ENCODE measurements around the gene MUC5AC. TPM values are rescaled to one million over a fixed set of nuclear protein-coding genes. Genes with fewer than 3 reads are reported as not detected.
A peak's percentile ranks its signal among the peaks of the same experiment; 100 is the strongest.

Gene MUC5AC
- total and polyA plus RNA-seq, 2 of the 13 experiments (the other 11 are each of a cell fraction or from before 2014, with no cell fraction given), result under 0.01 TPM; not detected in 1

- TF ChIP-seq ZNF710 (CRISPR knock-in tag; IDR thresholded peaks at IDR 0.05; ENCODE audit: borderline replicate concordance) (peak; percentile 93; the same call in 1 of the 2 replicates), PAF1 (CRISPR knock-in tag; IDR thresholded peaks at IDR 0.05) (no peak), THAP11 (CRISPR knock-in tag; IDR thresholded peaks at IDR 0.05) (peak; percentile 81), BATF2 (CRISPR knock-in tag; IDR thresholded peaks at IDR 0.05) (no peak), PHF21A (CRISPR knock-in tag; IDR thresholded peaks at IDR 0.05) (peak; percentile 96), HDAC2 (CRISPR knock-in tag; IDR thresholded peaks at IDR 0.05) (peak; percentile 98), NR2F1 (CRISPR knock-in tag; IDR thresholded peaks at IDR 0.05) (peak in 1 of 2 experiments; percentile 49; a peak in 1 of 4 replicates), BRCA1 (CRISPR knock-in tag; IDR thresholded peaks at IDR 0.05) (peak; percentile 74; the same call in 1 of the 2 replicates), ZNF792 (CRISPR knock-in tag; IDR thresholded peaks at IDR 0.05) (peak; percentile 21; the same call in 1 of the 2 replicates), E2F5 (CRISPR knock-in tag; conservative IDR thresholded peaks at IDR 0.05) (no peak), FOXP1 (IDR thresholded peaks at IDR 0.05) (no peak), FOXP1 (CRISPR knock-in tag; IDR thresholded peaks at IDR 0.05) (peak; percentile 76)
- TF ChIP-seq, protein P1, sequence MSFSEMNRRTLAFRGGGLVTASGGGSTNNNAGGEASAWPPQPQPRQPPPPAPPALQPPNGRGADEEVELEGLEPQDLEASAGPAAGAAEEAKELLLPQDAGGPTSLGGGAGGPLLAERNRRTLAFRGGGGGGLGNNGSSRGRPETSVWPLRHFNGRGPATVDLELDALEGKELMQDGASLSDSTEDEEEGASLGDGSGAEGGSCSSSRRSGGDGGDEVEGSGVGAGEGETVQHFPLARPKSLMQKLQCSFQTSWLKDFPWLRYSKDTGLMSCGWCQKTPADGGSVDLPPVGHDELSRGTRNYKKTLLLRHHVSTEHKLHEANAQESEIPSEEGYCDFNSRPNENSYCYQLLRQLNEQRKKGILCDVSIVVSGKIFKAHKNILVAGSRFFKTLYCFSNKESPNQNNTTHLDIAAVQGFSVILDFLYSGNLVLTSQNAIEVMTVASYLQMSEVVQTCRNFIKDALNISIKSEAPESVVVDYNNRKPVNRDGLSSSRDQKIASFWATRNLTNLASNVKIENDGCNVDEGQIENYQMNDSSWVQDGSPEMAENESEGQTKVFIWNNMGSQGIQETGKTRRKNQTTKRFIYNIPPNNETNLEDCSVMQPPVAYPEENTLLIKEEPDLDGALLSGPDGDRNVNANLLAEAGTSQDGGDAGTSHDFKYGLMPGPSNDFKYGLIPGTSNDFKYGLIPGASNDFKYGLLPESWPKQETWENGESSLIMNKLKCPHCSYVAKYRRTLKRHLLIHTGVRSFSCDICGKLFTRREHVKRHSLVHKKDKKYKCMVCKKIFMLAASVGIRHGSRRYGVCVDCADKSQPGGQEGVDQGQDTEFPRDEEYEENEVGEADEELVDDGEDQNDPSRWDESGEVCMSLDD (CRISPR knock-in tag; IDR thresholded peaks at IDR 0.05; ENCODE audit: borderline replicate concordance), result peak; percentile 87
- TF ChIP-seq, protein P2, sequence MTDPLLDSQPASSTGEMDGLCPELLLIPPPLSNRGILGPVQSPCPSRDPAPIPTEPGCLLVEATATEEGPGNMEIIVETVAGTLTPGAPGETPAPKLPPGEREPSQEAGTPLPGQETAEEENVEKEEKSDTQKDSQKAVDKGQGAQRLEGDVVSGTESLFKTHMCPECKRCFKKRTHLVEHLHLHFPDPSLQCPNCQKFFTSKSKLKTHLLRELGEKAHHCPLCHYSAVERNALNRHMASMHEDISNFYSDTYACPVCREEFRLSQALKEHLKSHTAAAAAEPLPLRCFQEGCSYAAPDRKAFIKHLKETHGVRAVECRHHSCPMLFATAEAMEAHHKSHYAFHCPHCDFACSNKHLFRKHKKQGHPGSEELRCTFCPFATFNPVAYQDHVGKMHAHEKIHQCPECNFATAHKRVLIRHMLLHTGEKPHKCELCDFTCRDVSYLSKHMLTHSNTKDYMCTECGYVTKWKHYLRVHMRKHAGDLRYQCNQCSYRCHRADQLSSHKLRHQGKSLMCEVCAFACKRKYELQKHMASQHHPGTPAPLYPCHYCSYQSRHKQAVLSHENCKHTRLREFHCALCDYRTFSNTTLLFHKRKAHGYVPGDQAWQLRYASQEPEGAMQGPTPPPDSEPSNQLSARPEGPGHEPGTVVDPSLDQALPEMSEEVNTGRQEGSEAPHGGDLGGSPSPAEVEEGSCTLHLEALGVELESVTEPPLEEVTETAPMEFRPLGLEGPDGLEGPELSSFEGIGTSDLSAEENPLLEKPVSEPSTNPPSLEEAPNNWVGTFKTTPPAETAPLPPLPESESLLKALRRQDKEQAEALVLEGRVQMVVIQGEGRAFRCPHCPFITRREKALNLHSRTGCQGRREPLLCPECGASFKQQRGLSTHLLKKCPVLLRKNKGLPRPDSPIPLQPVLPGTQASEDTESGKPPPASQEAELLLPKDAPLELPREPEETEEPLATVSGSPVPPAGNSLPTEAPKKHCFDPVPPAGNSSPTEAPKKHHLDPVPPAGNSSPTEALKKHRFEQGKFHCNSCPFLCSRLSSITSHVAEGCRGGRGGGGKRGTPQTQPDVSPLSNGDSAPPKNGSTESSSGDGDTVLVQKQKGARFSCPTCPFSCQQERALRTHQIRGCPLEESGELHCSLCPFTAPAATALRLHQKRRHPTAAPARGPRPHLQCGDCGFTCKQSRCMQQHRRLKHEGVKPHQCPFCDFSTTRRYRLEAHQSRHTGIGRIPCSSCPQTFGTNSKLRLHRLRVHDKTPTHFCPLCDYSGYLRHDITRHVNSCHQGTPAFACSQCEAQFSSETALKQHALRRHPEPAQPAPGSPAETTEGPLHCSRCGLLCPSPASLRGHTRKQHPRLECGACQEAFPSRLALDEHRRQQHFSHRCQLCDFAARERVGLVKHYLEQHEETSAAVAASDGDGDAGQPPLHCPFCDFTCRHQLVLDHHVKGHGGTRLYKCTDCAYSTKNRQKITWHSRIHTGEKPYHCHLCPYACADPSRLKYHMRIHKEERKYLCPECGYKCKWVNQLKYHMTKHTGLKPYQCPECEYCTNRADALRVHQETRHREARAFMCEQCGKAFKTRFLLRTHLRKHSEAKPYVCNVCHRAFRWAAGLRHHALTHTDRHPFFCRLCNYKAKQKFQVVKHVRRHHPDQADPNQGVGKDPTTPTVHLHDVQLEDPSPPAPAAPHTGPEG (CRISPR knock-in tag; IDR thresholded peaks at IDR 0.05), result peak; percentile 54; the same call in 1 of the 2 replicates
- TF ChIP-seq, protein P3, sequence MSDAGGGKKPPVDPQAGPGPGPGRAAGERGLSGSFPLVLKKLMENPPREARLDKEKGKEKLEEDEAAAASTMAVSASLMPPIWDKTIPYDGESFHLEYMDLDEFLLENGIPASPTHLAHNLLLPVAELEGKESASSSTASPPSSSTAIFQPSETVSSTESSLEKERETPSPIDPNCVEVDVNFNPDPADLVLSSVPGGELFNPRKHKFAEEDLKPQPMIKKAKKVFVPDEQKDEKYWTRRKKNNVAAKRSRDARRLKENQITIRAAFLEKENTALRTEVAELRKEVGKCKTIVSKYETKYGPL (CRISPR knock-in tag; IDR thresholded peaks at IDR 0.05), result no peak
Observed at GRCh38 chr11:1219834-1220815, 62.4 kb downstream of the MUC5AC start (continued).

Data from HepG2 (cell line).